ENCODE data around the gene SMIM11.

Gene SMIM11

GRCh38 chr21:34344584-34344983 is 30.7 kb upstream of the SMIM11 start:
- DNase-seq (ENCODE audit: low spot score) = no peak
- Mint-ChIP-seq H3K27ac (peak overlapping the region; percentile 58), H3K4me3 (no peak overlapping the region), H3K36me3 (ENCODE audit: low read depth) (no peaks in the 10 kb centered on the region), H3K27me3 (ENCODE audit: low read depth) (peaks cover 4% of the 10 kb centered on the region), H3K4me1 (ENCODE audit: low read depth) (peaks cover 11% of the 10 kb centered on the region), H3K9me3 (no peaks in the 10 kb centered on the region)

- Mint-ChIP-seq H3K9me3 (no peaks in the 10 kb centered on the region), H3K4me1 (ENCODE audit: low read depth) (peaks cover 8% of the 10 kb centered on the region), H3K4me3 (no peak overlapping the region), H3K36me3 (ENCODE audit: low read depth) (no peaks in the 10 kb centered on the region), H3K27ac (no peak overlapping the region), H3K27me3 (ENCODE audit: low read depth) (peaks cover 4% of the 10 kb centered on the region)
- no peak for DNase-seq (ENCODE audit: low spot score)
Observed at GRCh38 chr21:34345091-34345871, 30.0 kb upstream of the SMIM11 start.

- peaks cover 4% of the 10 kb centered on the region for H3K27me3 Mint-ChIP-seq (ENCODE audit: low read depth)
- H3K27ac Mint-ChIP-seq = no peak overlapping the region
- peaks cover 4% of the 10 kb centered on the region for H3K4me1 Mint-ChIP-seq (ENCODE audit: low read depth)
Observed at GRCh38 chr21:34345892-34346291, 29.4 kb upstream of the SMIM11 start.

GRCh38 chr21:34348890-34349519 is 26.3 kb upstream of the SMIM11 start:
- DNase-seq (ENCODE audit: low spot score) = no peak
- H3K9me3 Mint-ChIP-seq = no peaks in the 10 kb centered on the region
- H3K4me1 Mint-ChIP-seq (ENCODE audit: low read depth) = peaks cover 4% of the 10 kb centered on the region
- H3K36me3 Mint-ChIP-seq (ENCODE audit: low read depth) = no peaks in the 10 kb centered on the region
- no peak overlapping the region for H3K27ac Mint-ChIP-seq
- peaks cover 7% of the 10 kb centered on the region for H3K27me3 Mint-ChIP-seq (ENCODE audit: low read depth)
- no peak overlapping the region for H3K4me3 Mint-ChIP-seq

More at GRCh38 chr21:34345892-34346291, 29.4 kb upstream of the SMIM11 start:
- Mint-ChIP-seq H3K4me3 (no peak overlapping the region), H3K36me3 (ENCODE audit: low read depth) (no peaks in the 10 kb centered on the region), H3K9me3 (no peaks in the 10 kb centered on the region)
- DNase-seq (ENCODE audit: low spot score) = no peak

GRCh38 chr21:34351786-34352241 is 23.5 kb upstream of the SMIM11 start:
- no peak for DNase-seq (ENCODE audit: low spot score)
- H3K4me1 Mint-ChIP-seq (ENCODE audit: low read depth) = peaks cover 4% of the 10 kb centered on the region
- no peak overlapping the region for H3K27ac Mint-ChIP-seq
- no peaks in the 10 kb centered on the region for H3K36me3 Mint-ChIP-seq (ENCODE audit: low read depth)
- peaks cover 25% of the 10 kb centered on the region for H3K27me3 Mint-ChIP-seq (ENCODE audit: low read depth)
- H3K9me3 Mint-ChIP-seq = peaks cover 4% of the 10 kb centered on the region
- no peak overlapping the region for H3K4me3 Mint-ChIP-seq

- H3K4me1 Mint-ChIP-seq (ENCODE audit: low read depth) = peaks cover 4% of the 10 kb centered on the region
- no peak for DNase-seq (ENCODE audit: low spot score)
- peaks cover 11% of the 10 kb centered on the region for H3K9me3 Mint-ChIP-seq
- H3K27ac Mint-ChIP-seq = no peak overlapping the region
- no peak overlapping the region for H3K4me3 Mint-ChIP-seq
- H3K36me3 Mint-ChIP-seq (ENCODE audit: low read depth) = no peaks in the 10 kb centered on the region
- peaks cover 26% of the 10 kb centered on the region for H3K27me3 Mint-ChIP-seq (ENCODE audit: low read depth)
Observed at GRCh38 chr21:34352556-34352955, 22.8 kb upstream of the SMIM11 start.

GRCh38 chr21:34353182-34353581 is 22.1 kb upstream of the SMIM11 start:
- Mint-ChIP-seq H3K4me1 (ENCODE audit: low read depth) (no peaks in the 10 kb centered on the region), H3K36me3 (ENCODE audit: low read depth) (no peaks in the 10 kb centered on the region), H3K27me3 (ENCODE audit: low read depth) (peaks cover 27% of the 10 kb centered on the region), H3K27ac (no peak overlapping the region), H3K9me3 (peaks cover 13% of the 10 kb centered on the region), H3K4me3 (no peak overlapping the region)
- no peak for DNase-seq (ENCODE audit: low spot score)

- Mint-ChIP-seq H3K4me3 (no peak overlapping the region), H3K9me3 (peaks cover 17% of the 10 kb centered on the region), H3K4me1 (ENCODE audit: low read depth) (no peaks in the 10 kb centered on the region), H3K36me3 (ENCODE audit: low read depth) (no peaks in the 10 kb centered on the region), H3K27me3 (ENCODE audit: low read depth) (peaks cover 42% of the 10 kb centered on the region), H3K27ac (no peak overlapping the region)
- no peak for DNase-seq (ENCODE audit: low spot score)
Observed at GRCh38 chr21:34354836-34355235, 20.5 kb upstream of the SMIM11 start.

- Mint-ChIP-seq H3K27ac (no peak overlapping the region), H3K4me1 (ENCODE audit: low read depth) (no peaks in the 10 kb centered on the region), H3K27me3 (ENCODE audit: low read depth) (peaks cover 44% of the 10 kb centered on the region), H3K9me3 (peaks cover 17% of the 10 kb centered on the region), H3K4me3 (no peak overlapping the region), H3K36me3 (ENCODE audit: low read depth) (no peaks in the 10 kb centered on the region)
- DNase-seq (ENCODE audit: low spot score) = no peak
Observed at GRCh38 chr21:34355570-34355969, 19.7 kb upstream of the SMIM11 start.

GRCh38 chr21:34357889-34358288 is 17.4 kb upstream of the SMIM11 start:
- peaks cover 17% of the 10 kb centered on the region for H3K9me3 Mint-ChIP-seq
- H3K4me3 Mint-ChIP-seq = no peak overlapping the region
- peaks cover 50% of the 10 kb centered on the region for H3K27me3 Mint-ChIP-seq (ENCODE audit: low read depth)
- no peak overlapping the region for H3K27ac Mint-ChIP-seq
- DNase-seq (ENCODE audit: low spot score) = no peak
- no peaks in the 10 kb centered on the region for H3K36me3 Mint-ChIP-seq (ENCODE audit: low read depth)
- peaks cover 6% of the 10 kb centered on the region for H3K4me1 Mint-ChIP-seq (ENCODE audit: low read depth)

- H3K36me3 Mint-ChIP-seq (ENCODE audit: low read depth) = no peaks in the 10 kb centered on the region
- H3K4me3 Mint-ChIP-seq = no peak overlapping the region
- H3K27me3 Mint-ChIP-seq (ENCODE audit: low read depth) = peaks cover 48% of the 10 kb centered on the region
- peaks cover 17% of the 10 kb centered on the region for H3K9me3 Mint-ChIP-seq
- no peak overlapping the region for H3K27ac Mint-ChIP-seq
- no peak for DNase-seq (ENCODE audit: low spot score)
- H3K4me1 Mint-ChIP-seq (ENCODE audit: low read depth) = peaks cover 6% of the 10 kb centered on the region
Observed at GRCh38 chr21:34358866-34359265, 16.4 kb upstream of the SMIM11 start.

- Mint-ChIP-seq H3K36me3 (ENCODE audit: low read depth) (no peaks in the 10 kb centered on the region), H3K9me3 (peaks cover 17% of the 10 kb centered on the region), H3K27ac (no peak overlapping the region), H3K27me3 (ENCODE audit: low read depth) (peaks cover 40% of the 10 kb centered on the region), H3K4me3 (no peak overlapping the region), H3K4me1 (ENCODE audit: low read depth) (peaks cover 6% of the 10 kb centered on the region)
- no peak for DNase-seq (ENCODE audit: low spot score)
Observed at GRCh38 chr21:34360488-34361241, 14.6 kb upstream of the SMIM11 start.

GRCh38 chr21:34362136-34362444 is 13.2 kb upstream of the SMIM11 start:
- Mint-ChIP-seq H3K36me3 (ENCODE audit: low read depth) (no peaks in the 10 kb centered on the region), H3K4me1 (ENCODE audit: low read depth) (peaks cover 6% of the 10 kb centered on the region), H3K27me3 (ENCODE audit: low read depth) (peaks cover 32% of the 10 kb centered on the region), H3K4me3 (no peak overlapping the region), H3K9me3 (peaks cover 11% of the 10 kb centered on the region), H3K27ac (no peak overlapping the region)
- no peak for DNase-seq (ENCODE audit: low spot score)

- H3K36me3 Mint-ChIP-seq (ENCODE audit: low read depth) = no peaks in the 10 kb centered on the region
- no peak for DNase-seq (ENCODE audit: low spot score)
- H3K27ac Mint-ChIP-seq = no peak overlapping the region
- peaks cover 5% of the 10 kb centered on the region for H3K9me3 Mint-ChIP-seq
- peaks cover 29% of the 10 kb centered on the region for H3K27me3 Mint-ChIP-seq (ENCODE audit: low read depth)
- H3K4me3 Mint-ChIP-seq = no peak overlapping the region
- H3K4me1 Mint-ChIP-seq (ENCODE audit: low read depth) = peaks cover 6% of the 10 kb centered on the region
Observed at GRCh38 chr21:34362670-34363069, 12.6 kb upstream of the SMIM11 start.

Measured in T-helper 2 cell treated with Interferon-gamma antibody and Interleukin-4, amounts not matched to agents 5 μg/mL and 100 μg/mL, for 36 hours (primary cell).